Neural progenitor cell (in vitro differentiated cells): Measurements from ENCODE around the gene MACROD2.

Experiments used
- CTCF ChIP-seq: fragments of 200-600 bp; sonication (generic); IDR thresholded peaks from 2 replicates; pipeline ENCODE4 v1.5.1; 2017; ENCODE audit warnings: antibody characterized with exemption, mild to moderate bottlenecking
- EZH2 ChIP-seq: fragments of 200-600 bp; sonication (generic); IDR thresholded peaks from 2 replicates; pipeline ENCODE4 v1.6.1; 2017; ENCODE audit warnings: antibody characterized with exemption, mild to moderate bottlenecking, moderate library complexity
- EZH2phosphoT487 ChIP-seq: fragments of 200-600 bp; sonication (generic); IDR thresholded peaks from 2 replicates; pipeline ENCODE4 v1.6.1; 2017; ENCODE audit warnings: antibody characterized with exemption

DNA sequence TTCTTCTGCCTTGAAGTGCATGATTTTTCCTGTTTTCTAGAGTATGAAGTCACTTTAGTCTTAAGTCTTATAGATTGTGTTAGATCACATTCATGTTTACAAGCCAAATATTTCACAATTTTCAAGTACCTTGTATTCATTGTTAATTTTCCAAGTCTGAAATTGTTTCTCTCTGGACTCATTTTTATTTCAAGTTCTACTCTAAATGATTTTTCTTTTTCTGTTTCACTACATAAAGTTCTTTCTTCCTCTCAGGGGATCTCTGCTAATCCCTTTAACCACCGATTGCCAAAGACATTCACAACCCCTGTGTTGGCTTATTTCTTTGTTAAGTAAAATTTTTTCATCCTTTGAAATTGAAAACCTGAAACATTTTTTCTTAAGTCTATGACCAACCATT lies 1772.3 kb downstream of the MACROD2 start:
- TF ChIP-seq CTCF = no peak
- TF ChIP-seq EZH2phosphoT487 = no peak
- TF ChIP-seq EZH2 = no peak
